H1 (cell line): ENCODE data around the gene CLBA1.

ENCODE experiments used
- ATF3 ChIP-seq: IDR thresholded peaks from 2 replicates; pipeline ENCODE4 v1.6.1; 2011; ENCODE audit warnings: low read depth, mild to moderate bottlenecking, low read length; ENCODE audit not compliant: insufficient read depth
- BRCA1 ChIP-seq: IDR thresholded peaks from 2 replicates; pipeline ENCODE4 v1.6.1; 2012; ENCODE audit warnings: low read depth, low read length, improper control_type of control experiment
- CTCF ChIP-seq, 3 experiments: IDR thresholded peaks; 1 replicate in 2 of 3; 2 replicates in 1 of 3; pipeline versions ENCODE4 v1.5.1 to v1.6.1; 2011; ENCODE audit warnings: low read length in 3 of 3, mild to moderate bottlenecking in 3 of 3, inconsistent platforms in 2 of 3, low read depth in 1 of 3, moderate library complexity in 1 of 3; ENCODE audit not compliant: insufficient read depth in 1 of 3; ENCODE audit errors: control extremely low read depth in 1 of 3
- E2F6 ChIP-seq: IDR thresholded peaks from 2 replicates; pipeline ENCODE4 v1.6.1; 2012; ENCODE audit warnings: inconsistent platforms
- EP300 ChIP-seq, 2 experiments: IDR thresholded peaks; 1 replicate in 1 of 2; 2 replicates in 1 of 2; pipeline ENCODE4 v1.6.1; 2011 to 2012; ENCODE audit warnings: low read depth in 2 of 2, low read length in 2 of 2, mild to moderate bottlenecking in 2 of 2, borderline replicate concordance in 1 of 2, inconsistent platforms in 1 of 2, moderate library complexity in 1 of 2
- HDAC6 ChIP-seq: IDR thresholded peaks from one replicate; pipeline ENCODE4 v1.7.1; 2012; ENCODE audit warnings: low read depth, mild to moderate bottlenecking, inconsistent platforms, low read length, moderate library complexity
- MAX ChIP-seq: IDR thresholded peaks from 2 replicates; pipeline ENCODE4 v1.6.1; 2012; ENCODE audit warnings: inconsistent platforms
- POLR2A ChIP-seq, 2 experiments: IDR thresholded peaks; 1 replicate in 1 of 2; 2 replicates in 1 of 2; pipeline ENCODE4 v1.6.1; 2011; ENCODE audit warnings: low read depth in 2 of 2, low read length in 2 of 2, mild to moderate bottlenecking in 2 of 2; ENCODE audit errors: control extremely low read depth in 1 of 2
- POLR2AphosphoS5 ChIP-seq: IDR thresholded peaks from 2 replicates; pipeline ENCODE4 v1.6.1; 2011; ENCODE audit warnings: low read depth, low read length
- RFX5 ChIP-seq: IDR thresholded peaks from 2 replicates; pipeline ENCODE4 v1.6.1; 2011; ENCODE audit warnings: low read depth, low read length, improper control_type of control experiment, borderline replicate concordance
- SIN3A ChIP-seq, 2 experiments: IDR thresholded peaks in 1 of 2; conservative IDR thresholded peaks in 1 of 2; 2 replicates each; pipeline ENCODE4 v1.6.1; 2011 to 2012; ENCODE audit warnings: low read length in 2 of 2, improper control_type of control experiment in 1 of 2, low read depth in 1 of 2, mild to moderate bottlenecking in 1 of 2
- SP1 ChIP-seq: IDR thresholded peaks from 2 replicates; pipeline ENCODE4 v1.6.1; 2011; ENCODE audit warnings: low read depth, low read length

- TF ChIP-seq ATF3 (no peak), CTCF (IDR thresholded peaks at IDR 0.05; ENCODE audit: control extremely low read depth in 1 of 3, insufficient read depth in 1 of 3, low read depth in 1 of 3, low read length in 3 of 3) (no peak), BRCA1 (no peak), POLR2AphosphoS5 (no peak), EP300 (IDR thresholded peaks at IDR 0.05; ENCODE audit: borderline replicate concordance in 1 of 2, low read depth in 2 of 2, low read length in 2 of 2) (no peak), SIN3A (conservative IDR thresholded peaks at IDR 0.05 in 1 of 2, IDR thresholded peaks at IDR 0.05 in 1 of 2; ENCODE audit: low read depth in 1 of 2, low read length in 2 of 2) (no peak), POLR2A (IDR thresholded peaks at IDR 0.05; ENCODE audit: control extremely low read depth in 1 of 2, low read depth in 2 of 2, low read length in 2 of 2) (no peak), HDAC6 (no peak), MAX (no peak), E2F6 (no peak), RFX5 (no peak), SP1 (no peak)
Measured at GRCh38 chr14:104937694-104938365, 47.8 kb upstream of the CLBA1 start.
